H1 (cell line): ENCODE results near the gene CCDC24. TPM values are rescaled to one million over a fixed set of nuclear protein-coding genes. Genes with fewer than 3 reads are reported as not detected.

ENCODE experiments used
- CTCF ChIA-PET: fragments of 300-600 bp; sonication (Branson Sonifier 250); formaldehyde crosslinking; loops from one replicate; lab custom pipeline; 2021; ENCODE audit not compliant: partially characterized antibody; lab: Charles Lee
- POLR2A ChIA-PET: fragments of 300-600 bp; sonication (Branson Sonifier 250); formaldehyde crosslinking; loops from one replicate; lab custom pipeline; 2021; ENCODE audit warnings: inconsistent platforms; ENCODE audit not compliant: partially characterized antibody; lab: Charles Lee
- DNase-seq, 2 experiments: peaks; one replicate each; pipeline versions ENCODE4 v3.0.0 to v3.0.0-alpha.2; 2010 to 2022; ENCODE audit warnings: low spot score in 2 of 2, low read depth in 1 of 2, mixed read lengths in 1 of 2
- FAIRE-seq: peaks from 2 replicates; lab custom pipeline; 2011; peaks lifted over from hg19 to GRCh38; lab: Jason Lieb, UNC
- H2AFZ ChIP-seq: 2 replicates; pipeline ENCODE4 v1.8.1; 2012; ENCODE audit warnings: low read length, inconsistent platforms
- H2AK5ac ChIP-seq: 2 replicates; pipeline ENCODE4 v1.6.1; 2013; ENCODE audit warnings: low read depth, low read length
- H2BK120ac ChIP-seq: replicated peaks from 2 replicates; pipeline ENCODE3; 2013; ENCODE audit warnings: low read depth, low read length, inconsistent platforms
- H2BK12ac ChIP-seq: 2 replicates; pipeline ENCODE4 v1.6.1; 2013; ENCODE audit warnings: low read depth, low read length
- H2BK15ac ChIP-seq: 2 replicates; pipeline ENCODE4 v1.6.1; 2013; ENCODE audit warnings: low read length
- H2BK20ac ChIP-seq: 2 replicates; pipeline ENCODE4 v1.6.1; 2013; ENCODE audit warnings: low read length
- H2BK5ac ChIP-seq: 2 replicates; pipeline ENCODE4 v1.6.1; 2013; ENCODE audit warnings: low read depth, low read length
- H3K14ac ChIP-seq: 2 replicates; pipeline ENCODE4 v1.6.1; 2013; ENCODE audit warnings: inconsistent platforms; ENCODE audit not compliant: insufficient read length
- H3K18ac ChIP-seq: 2 replicates; pipeline ENCODE4 v1.6.1; 2013; ENCODE audit warnings: low read length; ENCODE audit errors: extremely low read depth
- H3K23ac ChIP-seq: 2 replicates; pipeline ENCODE4 v1.6.1; 2013; ENCODE audit warnings: inconsistent platforms; ENCODE audit not compliant: insufficient read length
- H3K23me2 ChIP-seq: 2 replicates; pipeline ENCODE4 v1.6.1; 2013; ENCODE audit warnings: low read depth, low read length
- H3K27ac ChIP-seq: 2 replicates; pipeline ENCODE4 v1.6.1; 2011; ENCODE audit warnings: low read depth, low read length, inconsistent platforms
- H3K27me3 ChIP-seq, 4 experiments: replicated peaks in 1 of 4; 1 replicate in 1 of 4; 2 replicates in 3 of 4; pipeline versions ENCODE4 v1.6.1 to v1.8.1; 2011 to 2013; ENCODE audit warnings: low read length in 3 of 4, mild to moderate bottlenecking in 3 of 4, inconsistent platforms in 2 of 4, mixed read lengths in 2 of 4, moderate library complexity in 1 of 4; ENCODE audit not compliant: control insufficient read depth in 3 of 4, insufficient read depth in 3 of 4; ENCODE audit errors: extremely low read depth in 1 of 4
- H3K36me3 ChIP-seq, 4 experiments: 2 replicates each; pipeline versions ENCODE4 v1.6.1 to v1.8.1; 2011 to 2013; ENCODE audit warnings: mild to moderate bottlenecking in 4 of 4, low read length in 3 of 4, moderate library complexity in 2 of 4, control low read depth in 1 of 4, inconsistent platforms in 1 of 4; ENCODE audit not compliant: insufficient read depth in 4 of 4, control insufficient read depth in 2 of 4
- H3K4ac ChIP-seq: replicated peaks from 2 replicates; pipeline ENCODE3; 2013; ENCODE audit warnings: low read length, low read depth, mixed read lengths, inconsistent platforms; ENCODE audit not compliant: insufficient read length
- H3K4me1 ChIP-seq, 4 experiments: replicated peaks in 1 of 4; 1 replicate in 1 of 4; 2 replicates in 3 of 4; pipeline versions ENCODE4 v1.6.1 to v1.8.1; 2011 to 2013; ENCODE audit warnings: low read length in 3 of 4, inconsistent platforms in 2 of 4, mixed read lengths in 1 of 4; ENCODE audit not compliant: insufficient read depth in 4 of 4, control insufficient read depth in 3 of 4
- H3K4me2 ChIP-seq, 2 experiments: 2 replicates each; pipeline versions ENCODE4 v1.6.1 to v1.8.1; 2011 to 2013; ENCODE audit warnings: low read depth in 2 of 2, low read length in 2 of 2, control low read depth in 1 of 2, inconsistent platforms in 1 of 2, mild to moderate bottlenecking in 1 of 2; ENCODE audit not compliant: insufficient read depth in 1 of 2
- H3K4me3 ChIP-seq, 4 experiments: fragments of 200-600, 300-600 bp in 1 of 4; sonication (generic), shearing (Covaris generic), sonication (Bioruptor Twin) in 1 of 4; 2 replicates each; pipeline versions ENCODE4 v1.5.1 to v1.8.1; 2011 to 2016; ENCODE audit warnings: low read length in 4 of 4, low read depth in 3 of 4, control low read depth in 2 of 4, inconsistent platforms in 2 of 4, mild to moderate bottlenecking in 2 of 4, mixed read lengths in 1 of 4, moderate library complexity in 1 of 4; ENCODE audit not compliant: insufficient read depth in 2 of 4; ENCODE audit errors: extremely low read depth in 1 of 4
- H3K56ac ChIP-seq: replicated peaks from 2 replicates; pipeline ENCODE3; 2013; ENCODE audit warnings: low read depth, mild to moderate bottlenecking, mixed read lengths, low read length, inconsistent platforms; ENCODE audit not compliant: insufficient read length
- H3K79me1 ChIP-seq: 2 replicates; pipeline ENCODE4 v1.6.1; 2013; ENCODE audit warnings: low read depth, low read length, control low read depth
- H3K79me2 ChIP-seq, 2 experiments: 2 replicates each; pipeline versions ENCODE4 v1.6.1 to v1.8.1; 2012 to 2013; ENCODE audit warnings: low read length in 2 of 2, mild to moderate bottlenecking in 2 of 2, inconsistent platforms in 1 of 2; ENCODE audit not compliant: insufficient read depth in 2 of 2, control insufficient read depth in 1 of 2
- H3K9ac ChIP-seq, 4 experiments: replicated peaks in 1 of 4; 1 replicate in 1 of 4; 2 replicates in 3 of 4; pipeline versions ENCODE4 v1.6.1 to v1.8.1; 2011 to 2013; ENCODE audit warnings: low read depth in 3 of 4, low read length in 3 of 4, control low read depth in 2 of 4, mild to moderate bottlenecking in 2 of 4, moderate library complexity in 2 of 4, inconsistent platforms in 1 of 4; ENCODE audit errors: extremely low read depth in 1 of 4
- H3K9me3 ChIP-seq, 2 experiments: 2 replicates each; pipeline versions ENCODE4 v1.6.1 to v1.8.1; 2012 to 2013; ENCODE audit warnings: mild to moderate bottlenecking in 2 of 2, moderate library complexity in 2 of 2, control low read depth in 1 of 2, inconsistent platforms in 1 of 2, low read depth in 1 of 2, low read length in 1 of 2, mixed read lengths in 1 of 2; ENCODE audit not compliant: insufficient read depth in 2 of 2
- H4K20me1 ChIP-seq, 2 experiments: replicated peaks in 1 of 2; 2 replicates each; pipeline versions ENCODE3 to v1.8.1; 2011 to 2013; ENCODE audit warnings: inconsistent platforms in 2 of 2, low read length in 2 of 2, mild to moderate bottlenecking in 1 of 2; ENCODE audit not compliant: insufficient read depth in 2 of 2, control insufficient read depth in 1 of 2
- H4K5ac ChIP-seq: 2 replicates; pipeline ENCODE4 v1.6.1; 2013; ENCODE audit warnings: low read length, low read depth, mixed read lengths, inconsistent platforms; ENCODE audit not compliant: insufficient read length
- H4K8ac ChIP-seq: 2 replicates; pipeline ENCODE4 v1.8.0; 2013; ENCODE audit warnings: mild to moderate bottlenecking, moderate library complexity, low read length, inconsistent platforms; ENCODE audit not compliant: insufficient read depth; ENCODE audit errors: extremely low read depth
- H4K91ac ChIP-seq: replicated peaks from 2 replicates; pipeline ENCODE3; 2013; ENCODE audit warnings: low read length, mixed read lengths, inconsistent platforms; ENCODE audit not compliant: insufficient read length
- ATF3 ChIP-seq: IDR thresholded peaks from 2 replicates; pipeline ENCODE4 v1.6.1; 2011; ENCODE audit warnings: low read depth, mild to moderate bottlenecking, low read length; ENCODE audit not compliant: insufficient read depth
- CHD2 ChIP-seq: IDR thresholded peaks from 2 replicates; pipeline ENCODE4 v1.6.1; 2012; ENCODE audit warnings: low read length, improper control_type of control experiment
- EGR1 ChIP-seq: IDR thresholded peaks from 2 replicates; pipeline ENCODE4 v1.6.1; 2011; ENCODE audit warnings: low read depth, low read length, borderline replicate concordance
- KDM5A ChIP-seq: fragments of 200-600 bp; IDR thresholded peaks from 2 replicates; pipeline ENCODE4 v1.7.1; 2012; ENCODE audit warnings: mild to moderate bottlenecking, low read length, inconsistent platforms, mixed read lengths
- NANOG ChIP-seq: IDR thresholded peaks from 2 replicates; pipeline ENCODE4 v1.6.1; 2011; ENCODE audit warnings: low read length, low read depth, mild to moderate bottlenecking, inconsistent platforms; ENCODE audit not compliant: insufficient read depth, poor library complexity, severe bottlenecking
- POLR2A ChIP-seq, 2 experiments: IDR thresholded peaks; 1 replicate in 1 of 2; 2 replicates in 1 of 2; pipeline ENCODE4 v1.6.1; 2011; ENCODE audit warnings: low read depth in 2 of 2, low read length in 2 of 2, mild to moderate bottlenecking in 2 of 2; ENCODE audit errors: control extremely low read depth in 1 of 2
- POLR2AphosphoS5 ChIP-seq: IDR thresholded peaks from 2 replicates; pipeline ENCODE4 v1.6.1; 2011; ENCODE audit warnings: low read depth, low read length
- RFX5 ChIP-seq: IDR thresholded peaks from 2 replicates; pipeline ENCODE4 v1.6.1; 2011; ENCODE audit warnings: low read depth, low read length, improper control_type of control experiment, borderline replicate concordance
- SIRT6 ChIP-seq: IDR thresholded peaks from one replicate; pipeline ENCODE4 v1.7.1; 2012; ENCODE audit warnings: low read length, inconsistent platforms
- SP1 ChIP-seq: IDR thresholded peaks from 2 replicates; pipeline ENCODE4 v1.6.1; 2011; ENCODE audit warnings: low read depth, low read length
- SP4 ChIP-seq: IDR thresholded peaks from 2 replicates; pipeline ENCODE4 v1.6.1; 2012; ENCODE audit warnings: low read length, inconsistent platforms
- SUZ12 ChIP-seq: fragments of 200-600 bp; sonication (generic); IDR thresholded peaks from 2 replicates; pipeline ENCODE4 v1.6.1; 2012; ENCODE audit warnings: mild to moderate bottlenecking, inconsistent platforms, low read length, moderate library complexity, mixed read lengths
- TAF1 ChIP-seq: IDR thresholded peaks from 2 replicates; pipeline ENCODE4 v1.6.1; 2011; ENCODE audit warnings: mild to moderate bottlenecking, low read depth, low read length
- TAF7 ChIP-seq: optimal IDR thresholded peaks from 2 replicates; pipeline ENCODE3; 2011; ENCODE audit warnings: low read depth, mild to moderate bottlenecking, inconsistent platforms, low read length, moderate library complexity, borderline replicate concordance
- TBP ChIP-seq: IDR thresholded peaks from 2 replicates; pipeline ENCODE4 v1.6.1; 2011; ENCODE audit warnings: low read depth, low read length, improper control_type of control experiment
- WGBS, 2 experiments: shearing (Covaris generic) in 1 of 2; methylation state at CpG; one replicate each; pipeline versions ENCODE4 v1.1.6 to v1.1.7; 2013 to 2015; ENCODE audit warnings: low lambda C conversion rate in 2 of 2, mixed read lengths in 2 of 2, inconsistent platforms in 1 of 2, low coverage in 1 of 2, missing lambda C conversion rate in 1 of 2; ENCODE audit not compliant: insufficient replicate concordance in 2 of 2, insufficient coverage in 1 of 2, insufficient read length in 1 of 2; ENCODE audit errors: extremely low coverage in 1 of 2, missing lambda C conversion rate in 1 of 2; 5-methylcytosine and 5-hydroxymethylcytosine counted together
- polyA plus RNA-seq, 7 experiments: library from polyadenylated mRNA; depleted of rRNA in 3 of 7; stranded (reverse) in 5 of 7; unstranded in 2 of 7; fragments of >200 nt in 5 of 7; fragments of 200-250 nt in 2 of 7; gene quantifications; 1 replicate in 5 of 7; 2 replicates in 1 of 7; 4 replicates in 1 of 7; pipeline versions ENCODE4 v1.2.1 to v1.2.3, GENCODE V29; 2011 to 2013; ENCODE audit warnings: missing spikeins in 2 of 7, mixed read lengths in 2 of 7
- total RNA-seq: library from RNA; stranded (reverse); fragmentation: NEBNext Ultra II Directional; extraction: Animal tissue kit (Norgen Biotek cat#: 25700); gene quantifications from 2 replicates; pipeline ENCODE4 v1.2.1, GENCODE V29; 2021

Gene CCDC24
- total and polyA plus RNA-seq, 2 of the 8 experiments (the other 6 are each of a cell fraction or from before 2014, with no cell fraction given) = 11.2 to 11.4 TPM

- H3K23me2 ChIP-seq = peaks cover 5% of the 10 kb centered on the region; the same call in 1 of the 2 replicates
- no peak overlapping the region for H3K4me2 ChIP-seq
- H3K27ac ChIP-seq = no peak overlapping the region
- H3K79me2 ChIP-seq = no peaks in the 10 kb centered on the region
- H2AFZ ChIP-seq = no peak overlapping the region
- H2BK15ac ChIP-seq = no peak overlapping the region
- no peak overlapping the region for H3K56ac ChIP-seq
- ChIA-PET CTCF (interaction anchor here (0.6 to 2.0 kb wide), 5 partner anchors 8 to 74 kb away, joined by 3 to 6 read pairs (median 4); no protein-coding TSS in a partner anchor), POLR2A (interaction anchor here (1.2 to 1.8 kb wide), 2 partner anchors 9 to 12 kb away, joined by 3 to 5 read pairs; no protein-coding TSS in a partner anchor)
- DNase-seq = no peak
- no peak overlapping the region for H3K9ac ChIP-seq
- no peak overlapping the region for H2BK12ac ChIP-seq
- H4K20me1 ChIP-seq = peaks cover 0 to 1% of the 10 kb centered on the region in 2 experiments
- no peak for TF ChIP-seq EGR1
- no peak for TF ChIP-seq ATF3
- TF ChIP-seq TBP = no peak
- no peak for TF ChIP-seq POLR2AphosphoS5
- TF ChIP-seq TAF7 = no peak
- TF ChIP-seq SUZ12 = no peak
- TF ChIP-seq RFX5 = no peak
- no peak for TF ChIP-seq KDM5A
- no peak for TF ChIP-seq SP1
- TF ChIP-seq TAF1 = no peak
- TF ChIP-seq CHD2 = no peak
- no peak for TF ChIP-seq SP4
- TF ChIP-seq SIRT6 = no peak
- no peak for TF ChIP-seq POLR2A (IDR thresholded peaks at IDR 0.05; ENCODE audit: control extremely low read depth in 1 of 2, low read depth in 2 of 2, low read length in 2 of 2)
- TF ChIP-seq NANOG = no peak
- H4K8ac ChIP-seq = no peak overlapping the region
- no peaks in the 10 kb centered on the region for H3K79me1 ChIP-seq
- H2BK120ac ChIP-seq = no peak overlapping the region
- 85% methylated on average over 2 of the region's 2 CpGs; no CpG with 5 or more reads in 1 of the 2 experiments for WGBS, 2 experiments
- H2BK20ac ChIP-seq = no peak overlapping the region
- FAIRE-seq = no peak
- H3K4me3 ChIP-seq = no peak overlapping the region
- H4K91ac ChIP-seq = no peak overlapping the region
- H3K14ac ChIP-seq = no peak overlapping the region
- H2AK5ac ChIP-seq = no peak overlapping the region
- H3K9me3 ChIP-seq = no peaks in the 10 kb centered on the region
- H3K4me1 ChIP-seq = no peaks in the 10 kb centered on the region
- H2BK5ac ChIP-seq = 0 out of 2 replicates have a peak overlapping the region, but pooled peaks have one; percentile 9
- peaks cover 2 to 7% (median 6%) of the 10 kb centered on the region in 4 experiments; a peak in 4 of 8 replicates for H3K36me3 ChIP-seq
- no peak overlapping the region for H3K18ac ChIP-seq
- no peak overlapping the region for H3K4ac ChIP-seq
- no peak overlapping the region for H3K23ac ChIP-seq
- no peaks in the 10 kb centered on the region for H3K27me3 ChIP-seq
- H4K5ac ChIP-seq = no peak overlapping the region
Observed at GRCh38 chr1:43962324-43962723, 29.1 kb upstream of the CCDC24 start.
